ENCODE data around the gene CDC5L.

Gene CDC5L

GRCh38 chr6:44373787-44374186, 13.7 kb upstream of the CDC5L start:
- DNase-seq (ENCODE audit: low read depth) = no peak

- DNase-seq (ENCODE audit: low read depth) = no peak
These were observed 12.4 kb upstream of the CDC5L start for GRCh38 chr6:44375071-44375470.

- DNase-seq (ENCODE audit: low read depth) = no peak
These were observed 10.0 kb upstream of the CDC5L start for GRCh38 chr6:44377484-44377883.

- DNase-seq (ENCODE audit: low read depth) = no peak
These were observed 9.5 kb upstream of the CDC5L start for GRCh38 chr6:44377971-44378370.

GRCh38 chr6:44381739-44382138, 5.8 kb upstream of the CDC5L start:
- no peak for DNase-seq (ENCODE audit: low read depth)

GRCh38 chr6:44386364-44386928, 1.1 kb upstream of the CDC5L start:
- DNase-seq (ENCODE audit: low read depth) = no peak

- DNase-seq (ENCODE audit: low read depth) = no peak
These were observed 569 bp upstream of the CDC5L start for GRCh38 chr6:44386929-44387345.

GRCh38 chr6:44388135-44388487, 605 bp downstream of the CDC5L start:
- DNase-seq (ENCODE audit: low read depth) = no peak

GRCh38 chr6:44388887-44389286, 1.4 kb downstream of the CDC5L start:
- DNase-seq (ENCODE audit: low read depth) = no peak

- DNase-seq (ENCODE audit: low read depth) = no peak
These were observed 2.7 kb downstream of the CDC5L start for GRCh38 chr6:44390158-44390683.

GRCh38 chr6:44395501-44395900, 8.0 kb downstream of the CDC5L start:
- no peak for DNase-seq (ENCODE audit: low read depth)

- no peak for DNase-seq (ENCODE audit: low read depth)
These were observed 9.5 kb downstream of the CDC5L start for GRCh38 chr6:44396968-44397367.

- no peak for DNase-seq (ENCODE audit: low read depth)
These were observed 10.1 kb downstream of the CDC5L start for GRCh38 chr6:44397424-44398164.

GRCh38 chr6:44399991-44400390, 12.5 kb downstream of the CDC5L start:
- no peak for DNase-seq (ENCODE audit: low read depth)

- DNase-seq (ENCODE audit: low read depth) = no peak
These were observed 13.1 kb downstream of the CDC5L start for GRCh38 chr6:44400572-44400971.

GRCh38 chr6:44401138-44401537, 13.6 kb downstream of the CDC5L start:
- no peak for DNase-seq (ENCODE audit: low read depth)

GRCh38 chr6:44404022-44404714, 16.7 kb downstream of the CDC5L start:
- DNase-seq (ENCODE audit: low read depth) = no peak

- DNase-seq (ENCODE audit: low read depth) = no peak
These were observed 17.2 kb downstream of the CDC5L start for GRCh38 chr6:44404715-44405099.

- no peak for DNase-seq (ENCODE audit: low read depth)
These were observed 20.6 kb downstream of the CDC5L start for GRCh38 chr6:44407951-44408670.

GRCh38 chr6:44409207-44409794, 21.8 kb downstream of the CDC5L start:
- DNase-seq (ENCODE audit: low read depth) = no peak

GRCh38 chr6:44410363-44410762, 22.9 kb downstream of the CDC5L start:
- DNase-seq (ENCODE audit: low read depth) = no peak

GRCh38 chr6:44411141-44411540, 23.6 kb downstream of the CDC5L start:
- DNase-seq (ENCODE audit: low read depth) = no peak
